HG03280 (cell line): ENCODE data around the gene OLA1.

Source experiments
- ATAC-seq: cut with Tn5 transposase; IDR thresholded peaks from one replicate; pipeline ENCODE4 v1.9.1; 2021; ENCODE audit warnings: mild to moderate bottlenecking, moderate library complexity; ENCODE audit not compliant: unreplicated experiment

Gene OLA1

DNA sequence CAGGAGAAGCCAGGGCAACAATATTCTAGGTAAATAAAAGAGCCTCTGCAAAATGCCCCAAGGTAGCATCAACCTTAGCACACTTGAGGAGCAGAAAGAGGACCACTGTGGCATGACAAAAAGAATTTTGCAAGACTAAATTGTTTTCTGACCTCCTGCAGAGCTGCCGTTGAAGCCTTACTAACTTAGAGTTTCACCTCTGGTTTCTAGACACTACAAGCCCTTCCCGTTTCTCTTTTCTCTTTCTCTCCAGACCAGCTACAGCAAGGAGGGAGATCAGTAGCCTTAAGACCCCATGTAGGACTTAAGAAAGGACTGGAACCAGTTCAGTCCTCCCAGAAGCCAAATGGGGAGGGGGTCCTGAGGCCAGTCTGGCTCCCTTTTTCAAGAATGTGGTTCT, 209.9 kb downstream of the OLA1 start:
- ATAC-seq, result no peak

DNA sequence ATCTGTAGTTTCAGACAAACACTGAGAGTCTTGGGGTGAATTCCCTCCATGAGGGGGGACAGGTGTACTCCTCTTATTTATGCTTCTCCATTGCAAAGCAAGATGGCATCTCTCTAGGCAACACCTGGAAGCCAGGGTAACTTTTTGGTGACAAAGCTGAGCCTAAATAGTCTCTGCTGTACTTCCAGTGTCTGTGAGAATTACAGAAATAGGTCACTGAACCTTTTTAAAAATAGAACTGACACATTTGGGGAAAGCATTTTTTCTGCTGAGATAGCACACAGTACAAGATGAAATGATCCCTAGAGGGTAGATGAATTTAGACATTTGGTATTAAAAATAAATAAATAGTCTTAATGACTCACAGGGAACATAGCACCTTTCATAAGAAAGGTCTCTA, 211.5 kb downstream of the OLA1 start:
- ATAC-seq, result no peak

DNA sequence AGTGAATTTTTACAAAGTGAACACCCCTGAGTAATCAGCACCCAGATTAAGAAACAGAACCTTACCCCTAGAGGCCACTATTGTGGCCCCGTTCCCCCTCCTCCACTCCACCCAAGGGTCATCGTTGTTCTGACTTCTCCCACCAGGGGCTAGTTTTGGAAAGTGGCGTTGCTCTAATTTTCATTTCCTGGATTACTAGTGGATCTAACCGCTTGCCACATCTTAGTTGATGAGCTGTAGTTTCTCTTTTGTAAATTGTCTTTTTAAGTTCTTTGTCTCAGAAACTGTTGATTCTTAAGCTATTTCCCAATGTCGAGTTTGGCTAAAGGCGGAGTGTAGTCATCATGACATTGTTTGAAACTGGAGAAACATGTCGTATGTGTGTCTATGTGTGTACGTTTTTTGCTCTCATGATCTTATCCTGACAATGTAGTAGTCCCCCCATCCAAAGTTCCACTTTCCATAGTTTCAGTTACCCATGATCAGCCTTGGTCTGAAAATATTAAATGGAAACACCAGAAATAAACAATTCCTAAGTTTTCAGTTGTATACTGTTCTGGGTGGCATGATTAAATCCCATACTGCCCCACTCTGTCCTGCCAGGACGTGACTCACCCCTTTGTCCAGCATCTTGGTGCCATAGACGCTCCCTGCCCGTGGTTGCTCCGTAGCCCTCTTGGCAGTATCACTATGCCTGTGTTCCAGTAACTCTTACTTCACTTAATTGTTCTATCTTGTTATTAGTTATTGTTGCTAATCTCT, 212.2 kb downstream of the OLA1 start:
- no peak for ATAC-seq

DNA sequence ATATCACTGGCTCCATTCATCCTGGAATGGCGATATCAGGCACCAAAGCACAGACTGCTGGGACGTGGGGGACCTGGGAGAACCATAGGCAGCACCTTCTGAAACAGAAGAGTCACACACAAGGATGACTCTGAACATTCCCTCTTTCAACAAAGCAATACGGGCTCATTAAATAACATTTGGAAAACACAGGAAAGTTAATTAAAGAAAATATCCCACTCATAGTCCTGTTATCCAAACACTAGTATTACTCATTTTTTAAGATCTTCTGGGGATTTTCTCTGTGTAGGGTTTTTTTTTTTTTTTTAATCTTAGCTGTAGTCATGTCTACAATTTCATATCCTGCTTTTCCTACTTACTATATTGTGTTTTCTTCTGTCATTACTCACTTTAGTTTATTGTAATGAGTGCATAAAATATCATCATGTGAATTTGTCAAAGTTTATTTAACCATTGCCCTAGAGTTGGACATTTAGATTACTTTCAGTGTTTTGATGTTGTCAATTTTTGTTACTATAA, 213.2 kb downstream of the OLA1 start:
- no peak for ATAC-seq

DNA sequence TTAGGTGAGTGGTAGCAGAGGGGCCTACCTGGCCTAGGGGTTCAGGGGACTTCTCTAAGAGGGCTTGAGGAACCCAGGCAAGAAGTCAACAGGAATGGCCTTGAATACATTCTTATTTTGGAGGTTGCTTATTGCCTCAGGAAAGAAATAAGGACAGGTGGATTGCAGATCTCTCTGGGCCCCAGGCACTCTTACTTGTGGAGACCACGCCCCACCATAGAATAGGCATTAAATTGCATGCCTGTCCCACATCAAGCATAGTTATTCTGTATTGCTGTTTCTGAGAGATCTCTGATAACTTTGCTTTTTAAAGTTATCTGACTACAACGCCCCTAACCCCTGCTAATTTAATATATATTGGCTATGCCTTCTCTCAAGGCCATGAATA, 215.2 kb downstream of the OLA1 start:
- ATAC-seq, result no peak

DNA sequence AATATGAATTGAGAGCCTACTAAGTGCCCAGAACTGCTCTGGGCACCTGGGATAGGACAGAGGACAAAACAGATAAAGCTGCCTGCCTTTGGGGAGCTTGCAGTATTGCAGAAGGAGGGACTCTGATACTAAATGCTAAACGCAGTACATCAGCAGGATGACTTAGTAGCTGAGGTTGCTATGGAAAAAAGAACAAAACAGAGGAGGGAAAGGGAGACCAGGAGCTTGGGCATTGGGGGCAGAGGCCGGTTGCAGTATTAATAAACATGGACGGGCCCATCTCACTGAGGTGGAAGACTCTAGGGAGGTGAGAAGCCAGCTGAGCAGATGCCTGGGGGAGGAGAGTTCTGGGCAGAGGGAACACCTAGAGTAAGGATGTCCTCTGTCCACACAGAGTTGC, 217.1 kb downstream of the OLA1 start:
- ATAC-seq, result no peak

DNA sequence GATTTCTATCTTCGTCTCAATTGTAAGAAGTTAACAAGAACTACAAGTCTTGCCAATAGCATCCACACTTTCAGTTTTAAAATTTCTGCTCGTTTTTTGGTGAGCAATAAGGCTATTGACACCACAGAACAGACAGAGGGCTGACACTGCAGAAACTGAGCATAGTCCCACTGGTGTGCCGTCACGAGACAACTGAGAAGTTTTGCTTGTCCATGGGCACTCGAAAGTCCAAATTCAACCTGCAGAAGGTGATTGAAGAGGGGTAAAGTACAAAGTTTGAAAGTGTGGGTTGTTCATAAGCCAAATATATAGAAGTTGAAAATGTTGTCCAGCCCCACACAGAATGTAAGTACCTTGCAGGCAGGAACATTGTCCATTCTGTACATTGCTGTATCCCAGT, 219.4 kb downstream of the OLA1 start:
- ATAC-seq, result no peak

DNA sequence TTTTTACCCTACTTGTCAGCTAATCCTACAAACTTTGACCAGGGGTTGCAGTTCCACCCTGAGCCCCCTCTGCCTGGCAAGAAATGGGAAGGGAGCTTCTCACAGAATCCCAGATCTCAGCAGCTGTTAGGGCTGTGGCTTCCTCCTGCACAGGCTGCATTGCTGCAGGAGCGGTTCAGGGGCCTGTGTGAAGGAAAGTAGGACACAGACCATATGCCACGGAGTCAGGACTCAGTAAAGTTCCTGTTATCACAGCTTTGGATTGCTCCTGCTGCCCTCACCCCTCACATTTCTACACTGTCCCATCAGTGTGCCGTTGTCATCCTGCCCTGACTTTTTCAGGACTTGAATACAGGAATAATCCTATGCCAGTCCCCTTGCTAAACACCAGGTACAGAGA, 220.4 kb downstream of the OLA1 start:
- ATAC-seq, result no peak

DNA sequence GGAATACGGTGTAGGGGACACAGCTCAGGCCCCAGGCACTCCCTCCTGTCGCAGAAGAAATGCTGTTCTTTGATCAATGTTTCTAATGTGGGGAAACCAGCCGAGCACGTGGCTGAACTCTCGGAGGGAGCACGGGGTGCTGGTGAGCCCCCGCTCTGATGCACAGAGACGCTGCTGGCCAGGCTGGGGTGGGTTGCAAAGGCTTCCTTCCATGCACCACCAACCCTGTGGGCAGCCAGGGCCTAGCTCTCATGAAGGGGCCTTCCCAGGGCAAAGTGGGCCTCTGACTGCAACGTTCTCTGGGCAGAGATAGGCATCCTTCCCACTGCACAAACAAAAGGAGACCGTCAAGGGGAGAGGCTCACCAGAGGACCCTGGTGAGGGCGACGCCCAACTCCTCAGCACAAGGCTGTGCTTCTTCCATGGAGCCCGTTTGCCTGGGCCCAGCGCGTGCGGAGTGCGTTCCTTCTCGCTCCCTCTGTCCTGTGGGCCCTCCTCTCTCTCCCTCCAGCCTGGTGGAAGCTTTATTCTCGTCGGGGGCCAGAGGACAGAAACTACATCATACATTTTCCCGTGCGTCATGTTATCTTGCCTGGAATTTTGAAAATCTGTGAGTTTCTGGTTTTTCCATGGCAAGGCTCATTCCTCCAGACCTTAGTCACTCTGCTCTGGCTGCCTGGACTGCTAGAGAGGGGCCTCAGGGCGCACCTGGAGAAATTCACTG, 222.0 kb downstream of the OLA1 start:
- ATAC-seq, result no peak

DNA sequence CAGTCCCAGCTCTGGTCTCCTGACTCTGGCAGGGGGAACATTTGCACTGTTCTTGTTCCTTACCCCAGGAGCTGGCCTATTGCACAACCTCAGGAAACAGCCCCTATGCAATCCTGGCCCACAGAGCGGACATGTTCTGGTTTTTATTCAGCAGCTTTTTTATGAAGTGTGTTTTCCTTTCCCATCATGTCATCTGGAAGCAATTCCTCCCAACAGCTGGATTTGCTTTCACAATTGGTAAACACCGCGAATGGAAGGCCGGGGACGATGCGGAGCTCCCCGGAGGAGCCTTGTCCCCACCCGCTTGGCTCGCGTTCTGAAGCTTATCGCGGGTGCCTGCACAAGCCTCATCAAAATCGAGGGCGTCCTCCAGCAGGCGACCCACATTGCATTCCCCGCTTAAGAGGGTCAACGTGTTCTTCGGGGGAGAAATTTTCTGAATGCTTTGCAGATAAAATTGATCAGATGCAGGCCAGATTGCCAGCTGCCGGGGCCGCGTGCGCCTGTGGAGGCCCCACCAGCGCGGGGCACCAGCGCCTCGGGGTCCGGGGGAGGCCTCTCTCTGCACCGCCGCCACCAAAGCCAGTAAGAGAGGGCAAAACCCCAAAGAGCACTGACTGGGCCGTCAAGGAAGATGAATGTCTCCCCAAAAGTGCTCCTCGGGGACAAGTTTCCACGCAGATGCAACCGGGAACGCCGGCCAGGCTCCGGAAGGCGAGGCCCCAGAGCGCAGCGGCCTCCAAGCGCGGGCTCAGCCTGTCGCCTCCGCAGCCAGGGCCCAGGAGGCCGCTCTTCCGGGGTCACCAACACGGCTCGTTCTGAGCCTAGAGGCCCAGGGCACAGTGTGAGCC, 222.8 kb downstream of the OLA1 start:
- ATAC-seq, result no peak

DNA sequence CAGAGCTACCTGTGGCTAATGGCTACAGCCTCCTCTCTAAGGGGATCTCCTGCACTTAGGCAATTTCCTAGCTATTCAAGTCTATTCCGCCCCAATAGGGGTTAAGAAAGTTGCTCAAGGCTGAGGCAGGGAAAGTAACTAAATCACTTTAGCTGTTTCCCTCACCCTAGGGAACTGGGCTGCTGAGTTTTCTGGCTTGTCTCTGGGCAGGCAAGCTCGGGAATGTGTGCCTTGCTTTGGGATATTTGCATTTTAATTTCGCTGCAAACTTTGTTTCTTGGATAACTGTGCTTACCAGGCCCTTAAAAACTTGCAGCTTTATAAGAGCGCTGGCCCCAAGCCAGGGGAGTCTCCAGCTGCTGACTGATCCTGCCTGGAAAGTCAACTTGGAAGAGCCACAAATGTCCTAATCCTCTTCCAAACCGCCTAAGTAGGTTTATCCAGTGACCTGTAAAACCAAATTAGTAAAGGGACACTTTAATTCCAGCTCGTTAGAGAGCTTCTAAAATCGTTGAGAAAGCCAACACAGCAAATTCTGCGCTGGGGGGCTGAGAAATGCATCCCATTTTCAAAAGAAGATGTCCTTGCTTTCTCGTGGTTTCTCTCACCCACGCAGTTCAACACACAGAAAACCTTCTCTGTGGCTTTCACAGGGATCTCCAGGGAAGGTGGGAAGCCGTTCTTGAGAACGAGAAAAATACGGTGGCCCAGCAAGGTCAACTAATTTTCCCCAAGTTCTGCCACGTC, 223.6 kb downstream of the OLA1 start:
- no peak for ATAC-seq

DNA sequence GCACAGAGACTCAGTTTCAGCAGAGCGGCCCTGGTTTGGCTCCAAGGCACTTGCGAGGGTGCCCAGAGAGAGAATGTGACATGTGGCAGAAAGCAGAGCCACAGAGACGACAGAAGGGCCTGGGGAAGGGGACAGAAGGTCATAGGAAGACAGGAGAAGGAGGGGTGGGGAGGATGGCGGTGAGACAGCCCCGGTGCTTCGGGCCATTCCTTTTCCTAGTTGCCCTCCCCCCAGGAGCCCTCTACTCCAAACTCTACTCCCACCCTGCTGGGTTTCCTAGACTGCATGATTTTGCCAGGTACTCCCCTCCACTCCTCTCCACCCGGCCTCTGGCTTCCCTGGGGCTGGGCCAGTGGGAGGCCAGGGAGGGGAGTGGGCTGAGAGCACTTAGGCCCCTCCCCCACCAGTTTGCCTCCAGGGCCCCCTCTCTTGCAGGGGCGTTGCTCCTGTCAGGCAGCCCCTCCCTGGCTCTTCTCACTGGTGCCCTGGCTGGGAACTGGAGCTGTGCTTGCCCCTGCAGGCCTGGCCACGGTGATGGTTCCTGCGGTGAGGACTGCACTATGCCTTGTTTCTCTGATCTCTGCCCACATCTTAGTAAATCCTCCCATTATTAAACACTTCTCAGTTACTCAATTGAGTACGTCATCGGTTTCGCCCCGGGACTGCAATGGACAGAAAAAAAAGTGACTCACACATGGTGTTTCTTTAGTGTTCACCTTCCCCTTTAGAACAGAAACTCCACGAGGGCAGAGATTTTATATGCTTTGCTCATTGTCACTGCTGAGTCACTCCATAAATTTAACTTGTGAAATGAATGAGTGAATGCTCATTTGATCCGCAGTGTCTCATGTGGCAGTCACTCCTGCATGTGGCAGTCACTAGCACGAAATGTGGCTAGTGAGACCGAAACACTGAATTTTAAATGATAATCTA, 224.5 kb downstream of the OLA1 start:
- no peak for ATAC-seq
